CD4-positive, alpha-beta T cell (primary cell): Measurements from ENCODE around the gene B4GALT5. TPM values are rescaled to one million over a fixed set of nuclear protein-coding genes. Genes with fewer than 3 reads are reported as not detected.

Experiments
- ATAC-seq: fragments of 200-7000 bp; cut with Tn5 transposase; one replicate; pipeline ENCODE4 v1.10.0; 2022; ENCODE audit warnings: mild to moderate bottlenecking; ENCODE audit not compliant: poor library complexity
- CTCF ChIA-PET: fragments of 350-600 bp; sonication (Branson Sonifier 250); formaldehyde crosslinking; loops from one replicate; lab custom pipeline; 2021; ENCODE audit warnings: antibody characterized with exemption, inconsistent platforms; lab: Charles Lee
- POLR2A ChIA-PET: fragments of 350-600 bp; sonication (Branson Sonifier 250); formaldehyde crosslinking; loops from one replicate; lab custom pipeline; 2021; ENCODE audit warnings: antibody characterized with exemption, inconsistent platforms; lab: Charles Lee
- DNase-seq, 14 experiments: peaks; one replicate each; pipeline ENCODE4 v3.0.0-alpha.2; 2013 to 2020; ENCODE audit warnings: mixed read lengths in 2 of 14
- H3K27ac ChIP-seq, 2 donors: one replicate each; pipeline versions ENCODE4 v1.5.1 to v1.7.0; 2013; ENCODE audit warnings: low read length in 2 of 2, low read depth in 1 of 2, mild to moderate bottlenecking in 1 of 2
- H3K27me3 ChIP-seq, 2 experiments: 1 replicate in 1 of 2; 2 replicates in 1 of 2; pipeline versions ENCODE4 v1.6.1 to v1.7.0; 2013; ENCODE audit warnings: low read length in 2 of 2, control low read depth in 1 of 2, mild to moderate bottlenecking in 1 of 2, moderate library complexity in 1 of 2; ENCODE audit not compliant: insufficient read depth in 2 of 2, control insufficient read depth in 1 of 2
- H3K36me3 ChIP-seq: one replicate; pipeline ENCODE4 v1.6.1; 2013; ENCODE audit warnings: low read length, control low read depth; ENCODE audit not compliant: insufficient read depth
- H3K4me1 ChIP-seq: one replicate; pipeline ENCODE4 v1.6.1; 2013; ENCODE audit warnings: low read length, control low read depth; ENCODE audit not compliant: insufficient read depth
- H3K4me3 ChIP-seq: one replicate; pipeline ENCODE4 v1.5.1; 2013; ENCODE audit warnings: mild to moderate bottlenecking, low read length, moderate library complexity
- H3K9me3 ChIP-seq, 2 experiments: 1 replicate in 1 of 2; 2 replicates in 1 of 2; pipeline versions ENCODE4 v1.6.1 to v1.7.0; 2013; ENCODE audit warnings: low read length in 2 of 2, mild to moderate bottlenecking in 2 of 2, control low read depth in 1 of 2, moderate library complexity in 1 of 2; ENCODE audit not compliant: control insufficient read depth in 1 of 2, insufficient read depth in 1 of 2
- H3K27ac Mint-ChIP-seq: one replicate; pipeline ENCODE4 v1.8.0; 2020; ENCODE audit warnings: mixed read lengths
- H3K27me3 Mint-ChIP-seq: one replicate; pipeline ENCODE4 v1.8.0; 2021; ENCODE audit warnings: mixed read lengths
- H3K36me3 Mint-ChIP-seq: one replicate; pipeline ENCODE4 v1.8.0; 2021; ENCODE audit warnings: low read depth, mixed read lengths
- H3K4me1 Mint-ChIP-seq: one replicate; pipeline ENCODE4 v1.8.0; 2021; ENCODE audit warnings: low read depth, mixed read lengths
- H3K4me3 Mint-ChIP-seq: one replicate; pipeline ENCODE4 v1.8.0; 2020; ENCODE audit warnings: mild to moderate bottlenecking, mixed read lengths
- H3K9me3 Mint-ChIP-seq: one replicate; pipeline ENCODE4 v1.8.0; 2020; ENCODE audit warnings: mixed read lengths
- intact Hi-C, 2 experiments: fragments of 100-400 bp; cut with DNase I in 1 of 2; cut with micrococcal nuclease in 1 of 2; formaldehyde crosslinking; loops; one replicate each; pipeline versions ENCODE4 v1.15.1 to v1.9.0; 2023 to 2025; cut with DNase I, micrococcal nuclease
- total RNA-seq, 174 experiments: library from RNA in 2 of 174; stranded (reverse) in 2 of 174; gene quantifications; one replicate each; pipeline ENCODE4 v1.2.3 and lab custom pipeline; 2021 to 2026
- TF ChIP-seq, protein P1 (sequence below): fragments of 200-600 bp; IDR thresholded peaks from one replicate; pipeline ENCODE4 v1.8.0; 2022; ENCODE audit warnings: antibody characterized with exemption, mild to moderate bottlenecking

Gene B4GALT5
- total RNA-seq, 2 experiments from 2014 or later = 3.1 to 3.2 TPM

GRCh38 chr20:49633643-49634042 is 80.0 kb downstream of the B4GALT5 start:
- TF ChIP-seq, protein P1, sequence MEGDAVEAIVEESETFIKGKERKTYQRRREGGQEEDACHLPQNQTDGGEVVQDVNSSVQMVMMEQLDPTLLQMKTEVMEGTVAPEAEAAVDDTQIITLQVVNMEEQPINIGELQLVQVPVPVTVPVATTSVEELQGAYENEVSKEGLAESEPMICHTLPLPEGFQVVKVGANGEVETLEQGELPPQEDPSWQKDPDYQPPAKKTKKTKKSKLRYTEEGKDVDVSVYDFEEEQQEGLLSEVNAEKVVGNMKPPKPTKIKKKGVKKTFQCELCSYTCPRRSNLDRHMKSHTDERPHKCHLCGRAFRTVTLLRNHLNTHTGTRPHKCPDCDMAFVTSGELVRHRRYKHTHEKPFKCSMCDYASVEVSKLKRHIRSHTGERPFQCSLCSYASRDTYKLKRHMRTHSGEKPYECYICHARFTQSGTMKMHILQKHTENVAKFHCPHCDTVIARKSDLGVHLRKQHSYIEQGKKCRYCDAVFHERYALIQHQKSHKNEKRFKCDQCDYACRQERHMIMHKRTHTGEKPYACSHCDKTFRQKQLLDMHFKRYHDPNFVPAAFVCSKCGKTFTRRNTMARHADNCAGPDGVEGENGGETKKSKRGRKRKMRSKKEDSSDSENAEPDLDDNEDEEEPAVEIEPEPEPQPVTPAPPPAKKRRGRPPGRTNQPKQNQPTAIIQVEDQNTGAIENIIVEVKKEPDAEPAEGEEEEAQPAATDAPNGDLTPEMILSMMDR = no peak
- POLR2A ChIA-PET = no interaction called here
- Mint-ChIP-seq H3K27ac (no peak overlapping the region), H3K4me1 (no peaks in the 10 kb centered on the region), H3K27me3 (no peaks in the 10 kb centered on the region), H3K9me3 (peaks cover 1% of the 10 kb centered on the region), H3K4me3 (no peak overlapping the region), H3K36me3 (peaks cover 38% of the 10 kb centered on the region)
- Histone ChIP-seq H3K4me3 (no peak overlapping the region), H3K27me3 (no peaks in the 10 kb centered on the region), H3K9me3 (peaks cover 0 to 5% of the 10 kb centered on the region in 2 experiments), H3K36me3 (peaks cover 34% of the 10 kb centered on the region), H3K27ac (no peak overlapping the region), H3K4me1 (no peaks in the 10 kb centered on the region)
- CTCF ChIA-PET = no interaction called here
- intact Hi-C loops = no loop called here
- ATAC-seq = no peak
- DNase-seq = no peak

DNA sequence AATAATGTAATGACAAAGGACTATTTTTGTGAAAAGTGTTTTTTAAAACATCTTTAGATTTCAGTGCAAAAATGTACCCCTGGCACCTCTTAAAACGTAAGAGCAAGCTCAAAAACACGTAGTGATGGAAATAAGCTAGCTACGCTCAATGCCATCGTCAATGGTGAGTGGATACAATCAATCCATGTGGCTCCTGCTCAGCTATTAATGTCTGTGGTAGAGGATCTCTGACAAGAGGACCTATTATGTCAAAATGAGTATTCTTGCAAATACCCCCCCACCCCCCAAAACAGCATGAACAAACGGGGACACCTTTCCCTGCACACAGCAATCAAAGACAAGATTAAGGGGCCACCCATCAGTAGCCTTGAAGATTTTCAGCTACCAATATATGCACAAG is 80.7 kb downstream of the B4GALT5 start:
- H3K4me1 Mint-ChIP-seq = no peaks in the 10 kb centered on the region
- H3K27me3 ChIP-seq = no peaks in the 10 kb centered on the region
- POLR2A ChIA-PET = no interaction called here
- H3K4me3 Mint-ChIP-seq = no peak overlapping the region
- H3K9me3 ChIP-seq = peaks cover 0 to 9% of the 10 kb centered on the region in 2 experiments
- H3K9me3 Mint-ChIP-seq = peaks cover 3% of the 10 kb centered on the region
- no peak overlapping the region for H3K27ac Mint-ChIP-seq
- H3K27ac ChIP-seq = no peak overlapping the region
- ATAC-seq = no peak
- no peak for DNase-seq
- CTCF ChIA-PET = no interaction called here
- peaks cover 29% of the 10 kb centered on the region for H3K36me3 ChIP-seq
- intact Hi-C loops = no loop called here
- H3K36me3 Mint-ChIP-seq = peaks cover 32% of the 10 kb centered on the region
- no peak overlapping the region for H3K4me3 ChIP-seq
- H3K4me1 ChIP-seq = no peaks in the 10 kb centered on the region
- TF ChIP-seq, protein P1 = no peak
- no peaks in the 10 kb centered on the region for H3K27me3 Mint-ChIP-seq

DNA sequence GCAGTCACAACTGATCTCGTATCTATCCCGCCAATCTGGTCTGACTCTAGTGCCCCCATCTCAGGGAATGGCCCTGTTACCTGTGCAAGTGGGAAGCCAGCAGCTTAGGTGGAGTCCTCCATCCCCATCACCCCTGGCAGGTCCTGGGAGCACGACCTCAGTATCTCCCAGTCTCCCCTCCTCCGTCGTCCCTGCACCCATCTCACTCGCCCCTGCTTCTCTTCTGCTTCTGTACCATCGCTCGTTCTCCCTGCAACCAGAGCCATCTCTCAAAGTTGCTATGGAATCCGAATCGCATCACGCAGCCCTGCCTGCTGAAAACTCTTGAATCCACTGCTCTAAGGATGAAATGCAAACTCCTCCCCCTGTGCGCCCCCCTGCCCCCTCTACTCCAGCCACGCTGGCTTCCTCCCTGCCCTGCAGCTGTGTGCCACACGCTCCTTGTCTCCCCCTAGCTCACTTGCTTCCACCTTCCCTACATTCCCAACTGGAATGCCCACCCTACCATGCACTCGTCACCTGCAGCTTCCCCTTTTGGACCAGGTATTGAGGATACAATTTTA is 81.7 kb downstream of the B4GALT5 start:
- no peak overlapping the region for H3K4me3 Mint-ChIP-seq
- peaks cover 24% of the 10 kb centered on the region for H3K36me3 ChIP-seq
- no peak overlapping the region for H3K27ac Mint-ChIP-seq
- H3K27me3 ChIP-seq = no peaks in the 10 kb centered on the region
- peaks cover 0 to 9% of the 10 kb centered on the region in 2 experiments for H3K9me3 ChIP-seq
- peaks cover 3% of the 10 kb centered on the region for H3K9me3 Mint-ChIP-seq
- TF ChIP-seq, protein P1 = no peak
- no peak for ATAC-seq
- intact Hi-C loops = no loop called here
- peaks cover 25% of the 10 kb centered on the region for H3K36me3 Mint-ChIP-seq
- no peak overlapping the region for H3K4me3 ChIP-seq
- no peaks in the 10 kb centered on the region for H3K4me1 Mint-ChIP-seq
- no peaks in the 10 kb centered on the region for H3K27me3 Mint-ChIP-seq
- ChIA-PET POLR2A (no interaction called here), CTCF (no interaction called here)
- no peak overlapping the region for H3K27ac ChIP-seq
- H3K4me1 ChIP-seq = no peaks in the 10 kb centered on the region
- DNase-seq = no peak
